ENCODE measurements around the gene LAMA2.

Gene LAMA2

DNA sequence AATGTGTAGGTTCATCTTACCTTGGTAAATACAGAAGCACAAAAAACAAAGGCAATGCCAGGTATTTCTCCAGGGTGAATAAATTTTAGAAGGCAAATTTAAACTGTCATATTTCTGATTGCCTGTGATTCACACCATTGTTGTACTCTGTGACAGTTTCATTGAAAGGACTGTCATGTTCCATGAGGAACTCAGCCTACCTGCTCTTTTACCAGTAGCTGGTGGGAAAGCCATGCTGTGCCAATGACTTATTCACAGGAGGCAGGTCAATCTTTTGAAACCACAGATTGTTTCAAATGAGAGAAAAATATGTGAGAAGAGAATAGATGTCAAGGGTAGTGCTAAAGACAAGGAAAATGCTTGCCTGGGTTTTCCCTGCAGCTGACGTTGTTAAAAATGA lies 206.4 kb downstream of the LAMA2 start:
- DNase-seq (ENCODE audit: low read depth) = no peak

DNA sequence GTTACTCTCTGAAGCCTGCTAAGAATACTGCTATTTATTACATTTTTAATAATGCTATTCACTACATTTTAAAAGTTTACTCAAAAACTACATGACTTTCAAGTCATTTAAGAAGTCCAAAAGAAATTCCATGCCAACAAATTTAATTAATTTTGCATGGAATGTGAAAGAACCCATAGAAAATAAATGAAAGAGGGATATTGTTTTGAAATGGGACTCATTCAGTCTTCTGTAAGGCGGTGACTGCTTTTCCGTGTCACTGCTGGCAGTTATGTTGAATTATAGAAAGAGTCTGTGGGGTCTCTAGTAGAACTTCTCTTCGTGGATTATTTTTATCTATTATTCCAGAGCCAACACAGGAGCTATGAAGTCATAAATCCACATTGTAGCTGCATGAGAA lies 211.2 kb downstream of the LAMA2 start:
- no peak for DNase-seq (ENCODE audit: low read depth)

DNA sequence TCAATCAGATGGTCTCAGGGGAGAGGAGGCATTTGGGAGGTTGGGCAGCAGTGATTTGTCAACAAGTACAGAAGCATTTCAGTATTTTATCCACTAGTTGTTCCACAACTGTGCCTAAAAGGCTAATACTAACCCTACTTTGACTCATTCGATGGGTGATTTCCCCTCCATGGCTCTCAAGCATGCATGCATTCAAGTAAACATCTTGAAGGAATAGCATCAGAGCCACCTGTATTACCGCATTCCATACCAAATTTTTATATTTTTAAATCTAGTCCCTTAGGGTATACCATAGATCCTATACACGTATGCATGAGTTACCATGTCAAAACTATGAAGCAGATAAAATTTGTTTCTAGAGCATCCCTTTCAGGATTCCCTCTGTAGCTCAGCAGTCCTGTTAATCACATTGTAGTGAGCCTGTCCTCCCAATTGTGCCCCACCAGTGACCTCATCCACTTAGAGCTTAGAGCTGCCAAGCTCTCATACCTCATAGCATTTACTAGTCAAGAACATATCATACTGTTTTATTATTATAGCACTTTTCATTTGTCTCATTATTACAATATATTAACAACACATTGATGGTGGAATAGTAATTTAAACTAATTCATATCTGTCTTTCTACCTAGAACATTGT lies 213.8 kb downstream of the LAMA2 start:
- DNase-seq (ENCODE audit: low read depth) = no peak

DNA sequence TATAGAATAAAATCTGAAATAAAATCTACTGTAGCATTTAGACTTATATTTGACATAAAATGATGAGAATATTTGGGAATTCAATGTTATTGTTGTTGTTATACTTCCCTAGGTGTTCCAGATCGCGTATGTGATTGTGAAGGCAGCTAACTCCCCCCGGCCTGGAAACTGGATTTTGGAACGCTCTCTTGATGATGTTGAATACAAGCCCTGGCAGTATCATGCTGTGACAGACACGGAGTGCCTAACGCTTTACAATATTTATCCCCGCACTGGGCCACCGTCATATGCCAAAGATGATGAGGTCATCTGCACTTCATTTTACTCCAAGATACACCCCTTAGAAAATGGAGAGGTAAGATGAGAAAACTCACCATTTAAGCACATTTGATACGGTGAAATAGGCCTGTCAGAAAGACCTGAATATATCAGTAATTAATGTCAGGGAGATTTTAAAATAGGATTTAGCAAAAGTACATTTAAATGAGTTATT lies 215.2 kb downstream of the LAMA2 start:
- no peak for DNase-seq (ENCODE audit: low read depth)

DNA sequence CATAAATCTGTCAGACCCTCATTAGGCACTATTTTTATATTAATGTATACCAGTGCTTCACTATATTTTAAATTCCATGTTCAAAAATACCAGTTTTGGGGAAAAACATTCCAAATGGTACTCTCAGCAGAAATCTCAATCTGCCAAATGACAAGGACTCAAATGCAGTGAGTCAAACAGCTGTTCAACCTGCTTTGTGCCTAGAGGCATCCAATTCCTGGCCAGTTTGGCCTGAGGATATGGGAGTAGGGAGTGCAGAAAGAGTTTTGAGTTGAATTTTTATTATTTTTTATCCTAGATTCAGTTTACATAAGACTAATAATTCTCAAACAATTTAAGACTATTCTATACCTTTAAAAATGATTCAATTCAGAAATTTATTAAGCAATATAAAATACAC lies 216.8 kb downstream of the LAMA2 start:
- no peak for DNase-seq (ENCODE audit: low read depth)

DNA sequence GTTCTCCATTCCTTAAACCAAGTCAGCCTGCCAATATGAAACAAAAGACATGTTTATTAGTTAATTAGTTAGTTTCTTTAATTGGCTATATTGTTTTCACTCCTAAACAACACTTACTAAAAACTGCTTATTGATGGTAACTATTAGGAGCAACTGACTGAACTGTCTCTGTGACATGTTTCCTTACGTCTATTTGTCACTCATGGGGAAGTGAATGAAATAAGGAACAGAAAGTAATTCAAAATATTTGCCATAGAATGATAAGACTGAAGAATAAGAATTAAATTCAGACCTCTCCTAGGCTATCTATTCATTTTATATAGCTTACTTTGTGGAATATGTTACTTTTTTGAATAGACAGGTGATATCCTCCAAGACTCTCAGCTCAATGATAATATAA lies 217.2 kb downstream of the LAMA2 start:
- no peak for DNase-seq (ENCODE audit: low read depth)

DNA sequence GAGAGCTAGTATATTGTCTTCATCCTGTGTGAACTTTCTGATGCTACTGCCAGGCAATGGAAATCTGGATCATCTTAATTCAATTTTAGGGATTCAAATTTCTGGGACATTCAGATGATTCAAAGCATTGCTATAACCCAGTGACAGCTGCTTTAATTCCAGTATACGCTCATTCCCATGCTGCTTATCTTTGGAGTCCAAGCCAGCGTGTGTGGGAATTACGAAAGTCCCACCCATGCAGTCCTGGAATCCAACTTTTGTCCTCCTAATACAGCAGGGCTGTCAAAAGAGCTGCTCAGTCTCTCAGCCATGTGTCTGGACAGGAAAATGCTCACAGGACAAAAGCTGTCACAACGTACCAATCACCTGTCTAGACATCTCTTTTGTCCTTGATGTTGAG lies 219.8 kb downstream of the LAMA2 start:
- DNase-seq (ENCODE audit: low read depth) = no peak

DNA sequence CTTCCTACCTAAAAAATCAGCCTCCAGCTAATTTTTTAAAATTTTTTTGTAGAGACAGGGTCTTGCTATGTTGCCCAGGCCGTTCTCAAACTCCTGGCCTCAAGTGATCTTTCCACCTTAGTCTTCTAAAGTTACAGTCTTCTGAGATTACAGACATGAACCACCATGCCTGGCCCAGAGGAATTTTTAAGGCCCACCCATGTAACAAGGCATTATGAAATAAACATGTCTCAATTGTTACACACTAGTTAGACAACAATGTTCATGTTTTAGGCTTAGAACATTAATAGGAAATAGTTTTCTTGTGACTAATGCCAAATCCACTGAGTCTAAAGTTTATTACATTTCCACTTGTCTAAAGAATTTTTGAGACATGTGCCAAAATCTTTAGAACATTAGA lies 221.2 kb downstream of the LAMA2 start:
- DNase-seq (ENCODE audit: low read depth) = no peak

DNA sequence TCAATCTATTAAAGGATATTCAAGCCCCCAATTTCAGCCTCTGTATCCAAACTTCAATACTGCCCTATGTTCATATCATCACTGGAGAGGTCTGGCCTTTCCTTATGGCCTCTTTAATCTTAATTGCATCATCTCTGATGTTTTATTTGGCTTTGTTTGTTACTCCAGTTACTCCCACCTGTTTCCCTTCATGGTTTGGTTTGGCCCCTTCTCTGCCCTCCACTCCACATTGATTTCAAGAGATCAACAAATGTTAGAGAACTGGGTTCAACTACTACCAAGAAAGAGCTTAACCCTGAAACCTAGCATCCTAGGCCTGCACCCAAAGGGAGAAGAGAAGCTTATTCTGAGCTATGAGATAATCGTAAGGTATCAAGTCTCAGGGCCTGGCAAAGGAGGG lies 221.6 kb downstream of the LAMA2 start:
- DNase-seq (ENCODE audit: low read depth) = no peak

DNA sequence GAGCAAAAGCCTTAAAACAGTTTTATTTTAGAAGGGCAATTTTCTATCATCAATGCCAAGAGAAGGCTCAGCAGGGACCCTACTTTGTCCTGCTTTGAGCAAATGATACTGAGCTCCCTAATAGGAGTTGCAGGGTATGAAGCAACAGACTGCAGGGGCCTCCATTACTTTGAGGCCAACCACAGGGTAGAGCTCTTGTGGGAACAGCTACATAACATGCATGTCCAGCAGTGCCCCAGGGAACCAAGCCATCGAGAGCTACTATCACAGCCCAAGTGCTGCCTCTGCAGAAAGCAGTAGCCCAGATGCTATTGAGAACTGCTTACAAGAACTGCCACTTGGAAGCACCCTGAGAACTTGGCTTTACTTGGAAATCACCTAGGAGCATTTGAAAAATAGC lies 222.1 kb downstream of the LAMA2 start:
- no peak for DNase-seq (ENCODE audit: low read depth)

DNA sequence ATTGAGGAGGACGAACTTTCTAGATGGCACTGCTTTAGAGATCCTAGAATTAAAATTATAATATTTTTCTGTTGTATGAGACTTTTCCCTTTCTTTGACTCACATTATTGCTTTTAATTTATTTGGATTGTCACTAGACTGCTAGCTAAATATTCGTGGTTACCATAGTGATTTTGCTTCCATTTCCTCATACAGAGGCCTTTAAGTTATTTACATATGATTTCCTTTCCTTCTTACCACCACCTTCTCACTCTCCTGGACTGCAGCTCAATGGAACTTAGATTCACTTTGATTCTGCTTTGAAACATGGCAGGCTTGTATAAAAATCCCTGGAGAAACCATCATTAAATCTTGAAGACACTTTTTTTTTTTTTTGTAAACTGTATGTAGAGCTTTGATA lies 222.9 kb downstream of the LAMA2 start:
- DNase-seq (ENCODE audit: low read depth) = no peak

DNA sequence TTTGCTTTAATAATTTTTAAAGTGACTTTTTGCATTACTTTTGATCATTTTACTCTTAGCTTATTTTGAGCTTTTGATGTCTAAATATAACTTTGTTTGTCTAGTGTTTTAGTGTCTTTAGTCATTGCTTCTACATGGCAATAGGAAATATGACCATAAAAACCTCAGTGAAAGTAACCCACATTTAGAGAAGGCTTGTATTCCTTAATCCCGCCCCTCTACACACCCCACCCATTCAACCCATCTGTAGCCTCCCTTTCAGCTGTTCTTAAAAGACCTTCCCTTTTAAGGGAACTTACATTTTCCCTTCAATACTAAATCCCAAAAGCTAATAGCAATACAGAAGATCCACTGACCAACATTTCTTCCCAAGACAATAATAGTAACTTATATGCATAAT lies 225.4 kb downstream of the LAMA2 start:
- no peak for DNase-seq (ENCODE audit: low read depth)

DNA sequence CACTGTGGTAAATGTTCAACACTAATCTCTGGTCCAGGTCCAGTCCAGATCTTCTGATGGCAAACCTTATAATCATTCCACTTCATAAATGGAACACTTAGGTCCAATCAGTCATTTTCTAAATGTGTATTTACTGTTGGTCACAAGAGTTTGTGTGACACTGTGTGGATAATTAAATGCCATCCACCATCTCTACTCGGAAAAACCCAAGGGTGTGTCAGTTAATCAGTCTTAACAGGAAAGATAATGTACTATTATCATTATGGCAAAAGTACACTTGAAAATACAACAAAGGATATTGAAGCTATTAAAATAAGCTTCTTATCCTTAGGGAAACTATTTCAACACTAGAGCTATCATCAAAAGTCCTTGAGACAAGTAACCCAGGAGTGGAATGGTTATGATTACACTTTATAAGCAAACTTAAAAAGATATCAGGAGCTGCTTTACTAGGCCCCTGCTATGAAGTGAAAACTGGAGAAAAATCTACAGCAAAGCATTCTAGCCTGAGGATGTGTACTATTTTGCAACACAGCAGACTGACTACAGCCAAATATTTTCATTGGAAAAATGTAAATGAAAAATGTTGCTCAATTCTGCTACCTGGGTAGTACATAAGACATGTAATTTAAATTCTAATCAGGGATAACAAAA lies 227.9 kb downstream of the LAMA2 start:
- no peak for DNase-seq (ENCODE audit: low read depth)

DNA sequence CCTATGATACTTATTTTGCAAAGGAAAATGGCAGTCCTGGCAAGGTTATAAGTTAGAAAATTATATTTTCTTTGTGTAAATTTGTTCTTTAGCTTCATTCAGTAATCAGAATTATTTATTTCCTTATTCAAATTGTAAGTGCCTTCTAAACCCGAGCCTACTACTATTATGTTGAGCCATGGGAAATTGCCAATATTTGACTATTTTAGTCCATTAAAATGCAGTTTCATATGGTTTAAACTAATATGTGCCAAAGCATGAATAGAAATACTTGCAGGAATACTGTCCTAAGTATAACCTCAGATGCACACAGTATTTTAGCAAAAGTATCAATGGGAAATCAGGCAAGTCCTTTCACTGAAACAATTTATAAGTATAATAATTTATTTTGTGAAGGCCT lies 228.4 kb downstream of the LAMA2 start:
- no peak for DNase-seq (ENCODE audit: low read depth)

DNA sequence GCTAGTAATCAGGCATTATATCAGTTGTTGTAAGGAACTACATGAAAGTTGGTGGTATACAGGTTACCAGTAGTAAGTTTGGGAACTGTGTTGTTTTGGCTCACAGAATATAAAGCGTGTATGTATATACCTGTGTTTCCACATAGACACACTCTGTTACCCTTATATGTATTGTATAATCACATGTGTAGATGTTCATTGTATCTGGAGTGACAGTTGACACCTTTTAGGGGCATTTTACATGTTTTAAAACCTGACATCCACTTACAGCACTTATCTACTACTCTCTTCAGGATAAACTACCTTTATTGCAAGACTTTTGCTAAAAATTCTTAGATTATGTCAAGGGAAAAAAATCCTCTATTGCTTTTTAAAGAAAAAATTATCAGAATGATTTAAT lies 228.9 kb downstream of the LAMA2 start:
- no peak for DNase-seq (ENCODE audit: low read depth)

DNA sequence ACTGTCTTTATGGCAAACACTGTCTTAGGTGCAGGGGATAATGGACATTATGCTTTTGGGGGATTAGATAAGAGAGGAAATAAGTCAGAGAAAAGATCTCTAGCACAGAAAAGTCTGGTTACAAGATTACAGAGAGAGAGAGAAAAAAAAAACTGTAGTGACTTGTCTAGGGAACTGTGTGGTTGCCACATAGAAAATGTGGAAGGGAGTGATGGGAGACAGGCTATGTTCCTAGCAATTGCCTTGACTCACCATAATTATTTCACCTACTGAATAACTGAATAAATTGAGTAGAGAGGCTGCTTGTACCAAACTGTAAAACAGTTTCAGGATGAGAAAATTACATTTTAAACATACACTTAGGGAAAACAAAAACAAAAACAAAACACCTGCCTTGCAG lies 229.7 kb downstream of the LAMA2 start:
- no peak for DNase-seq (ENCODE audit: low read depth)

DNA sequence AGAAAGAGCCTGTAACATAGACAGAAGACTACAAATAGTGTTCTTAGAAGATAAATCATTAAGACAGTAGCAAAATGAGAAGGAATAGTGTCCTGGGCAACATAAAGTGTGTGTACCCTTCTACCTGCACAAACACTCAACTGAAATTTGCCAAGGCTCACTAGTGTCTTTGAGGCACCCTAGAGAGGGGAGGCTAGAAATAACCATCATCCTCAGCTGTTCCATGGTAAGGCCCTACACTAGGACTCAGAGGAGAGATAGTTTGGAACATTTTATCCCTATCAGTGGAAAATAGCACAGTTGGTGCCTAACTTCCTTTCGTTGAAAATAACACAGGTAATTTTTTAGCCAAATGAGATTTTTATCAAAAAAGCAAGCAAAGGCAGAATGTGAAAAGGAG lies 230.7 kb downstream of the LAMA2 start:
- DNase-seq (ENCODE audit: low read depth) = no peak

DNA sequence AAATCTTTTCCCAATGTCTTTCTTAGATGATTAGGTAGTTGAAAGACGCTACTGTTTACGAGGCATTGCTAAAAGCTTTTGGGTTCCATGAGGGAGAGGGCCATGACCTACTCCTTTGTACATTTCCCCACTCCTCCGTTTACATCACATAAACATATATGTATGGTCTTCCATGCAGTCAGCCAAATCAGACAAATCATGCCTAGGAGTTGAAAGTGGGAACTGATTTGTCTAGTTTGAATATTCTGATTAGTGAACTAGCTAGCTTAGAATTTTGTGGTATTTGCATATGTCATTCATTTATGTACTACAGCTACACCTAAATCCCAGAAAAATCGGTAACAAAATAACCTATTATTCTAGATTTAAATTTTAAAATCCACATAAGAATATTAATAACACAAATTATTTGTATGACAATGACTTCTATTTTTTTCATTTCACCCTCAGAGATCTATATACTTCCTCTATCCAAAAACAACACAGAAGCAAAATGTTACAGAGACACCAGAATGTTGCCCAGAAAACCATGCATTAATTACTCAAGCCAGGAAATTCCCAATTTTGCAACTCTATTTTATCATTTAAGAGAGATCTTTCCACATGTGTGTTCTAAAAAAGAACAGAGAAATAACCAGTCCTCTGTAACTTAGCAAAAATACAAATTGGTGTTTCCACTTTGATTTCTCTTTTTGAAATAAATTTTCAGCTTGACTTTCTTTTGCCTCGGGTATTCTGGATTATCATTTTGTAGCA lies 231.9 kb downstream of the LAMA2 start:
- DNase-seq (ENCODE audit: low read depth) = no peak

DNA sequence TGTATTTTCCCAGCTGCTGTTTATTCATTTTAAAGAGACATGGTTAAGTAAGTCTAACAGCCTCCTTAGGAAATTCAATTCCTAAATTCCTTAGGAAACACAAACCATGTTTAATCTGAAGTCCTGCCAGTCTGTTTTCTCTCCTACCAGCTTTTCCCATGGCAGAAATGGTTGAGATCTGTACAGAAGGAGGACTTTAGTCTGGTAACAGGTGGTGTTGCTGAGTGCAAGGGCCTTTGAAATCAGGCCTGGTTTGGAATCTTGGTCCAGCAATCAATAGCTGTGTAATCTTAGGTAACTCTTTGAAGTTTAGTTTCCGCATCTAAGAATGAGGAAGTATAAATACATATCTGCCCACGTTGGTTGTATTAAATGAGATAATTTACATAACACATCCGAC lies 232.5 kb downstream of the LAMA2 start:
- DNase-seq (ENCODE audit: low read depth) = no peak

DNA sequence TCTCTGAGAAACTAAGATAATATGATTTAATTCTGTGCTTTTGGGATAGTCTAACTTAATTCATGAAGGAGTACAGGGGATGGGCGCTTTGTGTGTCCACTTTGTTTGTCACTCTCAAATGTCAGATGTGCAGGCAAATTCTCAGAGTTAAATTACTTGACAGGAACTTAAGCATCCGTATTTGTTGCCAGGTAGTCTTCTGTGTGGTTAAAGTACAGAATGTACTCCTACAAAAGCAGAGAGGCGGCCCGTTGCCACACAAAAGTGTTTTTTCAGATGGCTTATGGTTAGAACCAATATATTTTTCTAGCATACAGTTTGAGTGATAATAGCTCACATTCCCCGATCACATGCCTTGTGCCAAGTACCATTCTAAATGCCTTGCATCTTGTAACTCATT lies 234.4 kb downstream of the LAMA2 start:
- DNase-seq (ENCODE audit: low read depth) = no peak

DNA sequence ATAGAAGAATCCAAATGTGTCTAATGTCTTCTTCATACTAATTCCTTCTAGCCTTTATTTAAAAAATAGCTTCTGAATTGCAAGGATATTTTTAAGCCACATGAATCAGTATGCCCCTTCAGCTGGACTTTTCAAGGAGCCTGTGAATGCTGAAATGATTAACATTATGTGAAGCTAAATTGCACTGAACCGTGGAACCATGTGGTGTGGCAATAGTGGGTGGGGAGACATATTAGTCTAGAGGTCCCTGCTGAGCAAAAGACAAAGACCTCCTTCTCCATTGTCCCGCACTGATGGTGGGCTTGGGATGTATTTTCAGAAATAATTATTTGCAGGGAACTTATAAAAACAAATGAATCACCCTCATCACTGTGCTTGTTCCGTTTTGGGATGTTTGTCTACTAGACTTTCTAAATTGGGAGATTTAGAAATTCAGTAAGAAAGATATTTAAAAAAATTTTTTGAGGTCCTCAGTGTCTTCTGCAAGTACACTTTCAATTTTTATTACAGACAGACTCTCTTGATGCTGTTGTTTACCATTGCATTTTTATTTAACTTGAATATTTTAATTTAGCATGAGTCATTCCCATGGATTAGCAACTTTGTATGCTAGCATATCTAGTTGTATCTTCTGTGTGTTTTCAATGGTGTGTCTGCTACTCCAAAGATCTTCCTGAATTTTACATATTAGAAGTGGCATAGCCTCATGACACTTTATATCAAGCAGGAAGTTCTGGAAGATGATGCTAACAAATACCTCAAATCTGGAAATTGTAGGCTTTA lies 238.1 kb downstream of the LAMA2 start:
- no peak for DNase-seq (ENCODE audit: low read depth)

DNA sequence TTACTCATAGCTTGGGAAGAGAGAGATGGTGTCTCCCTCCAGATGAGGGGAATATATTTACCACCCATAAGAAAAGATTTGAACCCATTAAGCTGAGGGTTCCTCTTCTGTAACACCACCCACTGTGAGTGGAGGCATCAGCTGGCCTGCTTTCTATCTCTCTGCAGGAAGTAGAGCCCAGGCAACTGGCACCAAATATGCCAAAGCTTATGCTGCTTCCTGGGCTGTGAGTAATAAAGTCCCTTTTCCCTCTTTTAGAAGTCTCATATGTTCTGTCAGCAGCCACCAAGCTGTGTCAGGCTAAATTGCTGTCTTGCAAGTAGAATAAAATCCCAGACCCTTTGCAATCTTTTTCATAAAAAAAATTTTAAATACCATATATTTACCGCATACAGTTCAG lies 241.4 kb downstream of the LAMA2 start:
- DNase-seq (ENCODE audit: low read depth) = no peak

DNA sequence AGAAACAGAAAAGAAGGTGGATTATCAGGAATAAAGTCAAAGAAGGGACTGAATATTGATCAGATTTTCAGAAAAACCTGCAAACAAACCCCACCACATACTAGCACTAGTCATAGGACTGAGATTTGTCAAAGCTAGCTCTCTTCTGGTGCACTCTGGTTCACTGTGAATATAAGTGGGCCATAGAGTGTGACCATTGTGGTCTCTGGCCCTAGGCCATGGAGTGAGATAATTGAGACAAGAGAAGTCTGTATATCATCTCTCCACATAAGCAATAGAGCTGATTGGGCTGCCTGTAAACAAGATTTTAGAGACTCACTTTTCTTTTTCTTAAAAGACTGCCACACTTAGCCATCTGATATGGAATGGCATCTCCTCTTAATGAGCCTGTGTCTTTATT lies 247.2 kb downstream of the LAMA2 start:
- no peak for DNase-seq (ENCODE audit: low read depth)
